GM12878 (cell line): Measurements from ENCODE around the gene KLHDC10.

Experiments used
- CTCF ChIP-seq, 3 experiments: IDR thresholded peaks in 2 of 3; conservative IDR thresholded peaks in 1 of 3; 2 replicates each; pipeline ENCODE4 v1.5.1; 2011; ENCODE audit warnings: low read depth in 3 of 3, low read length in 3 of 3, mild to moderate bottlenecking in 3 of 3, control low read depth in 2 of 3, moderate library complexity in 2 of 3, inconsistent platforms in 1 of 3, mixed read lengths in 1 of 3; ENCODE audit not compliant: control insufficient read depth in 2 of 3, insufficient read depth in 1 of 3; ENCODE audit errors: extremely low read depth in 1 of 3
- RFX5 ChIP-seq: IDR thresholded peaks from 2 replicates; pipeline ENCODE4 v1.6.1; 2011; ENCODE audit warnings: low read depth, low read length, improper control_type of control experiment
- SIN3A ChIP-seq: IDR thresholded peaks from 2 replicates; pipeline ENCODE4 v1.6.1; 2012; ENCODE audit warnings: low read depth, low read length, improper control_type of control experiment

- TF ChIP-seq CTCF (IDR thresholded peaks at IDR 0.05 in 2 of 3, conservative IDR thresholded peaks at IDR 0.05 in 1 of 3; ENCODE audit: control insufficient read depth in 2 of 3, extremely low read depth in 1 of 3, insufficient read depth in 1 of 3, low read depth in 3 of 3, low read length in 3 of 3) (no peak), RFX5 (no peak), SIN3A (no peak)
Measured at GRCh38 chr7:130047831-130048230, 22.5 kb upstream of the KLHDC10 start.
